C1 segment of cervical spinal cord (tissue), 14 donors: ENCODE measurements around the gene FNDC3B.
"Not testable (repeated sequence)": the region's sequence is repeated elsewhere in the genome, so short reads cannot be mapped to it uniquely, and the experiment has no call there.

Source experiments
- DNase-seq, 14 donors: peaks; one replicate each; lab custom pipeline; 2025; lab: John Stamatoyannopoulos, UW

The FNDC3B gene

DNA sequence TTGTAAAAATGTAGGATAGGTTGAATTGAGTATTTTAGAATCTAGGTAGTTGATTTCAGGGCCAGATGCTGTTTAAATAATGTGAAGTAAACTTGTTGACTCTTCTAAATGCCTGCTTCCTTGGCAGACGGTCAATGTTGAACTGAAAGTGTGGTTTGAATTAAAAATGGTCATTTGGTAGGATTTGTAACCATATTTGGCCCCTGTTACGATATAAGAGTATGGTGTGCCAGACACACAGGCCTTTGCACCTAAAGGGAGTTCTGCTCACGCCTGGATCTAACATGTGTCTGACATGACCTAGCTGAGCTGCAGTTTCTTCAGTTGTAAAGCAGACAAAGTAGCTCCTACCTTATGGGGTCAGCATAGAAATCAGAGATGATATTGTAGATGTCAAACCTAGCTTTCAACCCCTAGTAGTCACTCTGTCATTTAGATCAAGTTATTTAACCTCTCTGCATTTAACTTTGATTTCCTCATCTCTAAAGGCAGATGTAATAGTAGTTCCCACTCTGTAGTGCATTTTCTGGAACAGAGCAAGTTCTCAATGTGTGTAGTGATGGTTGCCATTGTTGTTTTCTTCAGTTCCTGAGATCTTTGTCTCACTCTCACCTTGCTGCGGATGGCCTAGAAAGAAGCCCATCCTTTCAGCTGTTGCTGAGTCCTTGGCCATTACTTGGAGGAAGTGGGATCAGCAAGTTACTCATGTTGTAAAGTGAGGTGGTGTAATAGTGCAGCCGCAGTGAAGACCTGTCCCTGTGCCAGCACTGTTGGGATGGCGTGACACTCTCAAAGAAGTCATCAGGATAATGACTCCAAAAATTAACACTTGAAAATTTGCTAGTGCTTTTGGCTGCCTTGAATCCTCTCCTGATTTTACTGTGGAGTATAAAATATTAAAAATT lies 318.7 kb downstream of the FNDC3B start:
- no peak for DNase-seq

GRCh38 chr3:172359231-172359630 lies 319.9 kb downstream of the FNDC3B start:
- DNase-seq, result no peak

- DNase-seq, result no peak
Observed at GRCh38 chr3:172359996-172360395, 320.6 kb downstream of the FNDC3B start.

GRCh38 chr3:172362583-172362982 lies 323.2 kb downstream of the FNDC3B start:
- DNase-seq, result no peak

- no peak for DNase-seq
Observed at GRCh38 chr3:172364374-172365027, 325.1 kb downstream of the FNDC3B start.

DNA sequence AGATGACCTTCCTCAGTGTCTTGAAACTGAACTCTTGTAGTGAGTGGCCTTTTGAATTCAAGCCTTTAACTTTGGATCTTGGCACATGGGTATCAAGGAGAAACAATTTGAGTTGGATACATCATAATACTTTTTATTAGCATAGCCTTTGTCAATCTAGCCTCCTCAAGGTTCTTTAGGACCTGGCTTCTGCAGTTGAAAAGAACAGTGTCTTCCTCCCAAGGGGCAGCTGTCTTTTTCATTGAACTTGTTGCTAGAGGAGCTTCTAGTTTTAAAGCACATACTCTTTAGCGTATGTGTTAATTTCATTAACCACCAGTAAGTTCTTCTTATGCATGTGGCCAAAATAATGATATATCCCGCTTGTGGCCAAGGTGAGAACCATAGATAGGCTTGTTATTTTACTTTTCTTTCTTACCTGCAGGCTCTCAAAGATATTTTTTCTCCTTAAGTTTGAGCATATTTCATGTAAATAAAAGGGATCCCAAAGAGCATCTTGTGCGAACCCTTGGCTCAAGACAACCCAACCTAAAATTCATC lies 325.7 kb downstream of the FNDC3B start:
- no peak for DNase-seq

- peak in 1 of 14 donors; percentile 69 for DNase-seq
Observed at GRCh38 chr3:172367205-172368105, 328.1 kb downstream of the FNDC3B start.

DNA sequence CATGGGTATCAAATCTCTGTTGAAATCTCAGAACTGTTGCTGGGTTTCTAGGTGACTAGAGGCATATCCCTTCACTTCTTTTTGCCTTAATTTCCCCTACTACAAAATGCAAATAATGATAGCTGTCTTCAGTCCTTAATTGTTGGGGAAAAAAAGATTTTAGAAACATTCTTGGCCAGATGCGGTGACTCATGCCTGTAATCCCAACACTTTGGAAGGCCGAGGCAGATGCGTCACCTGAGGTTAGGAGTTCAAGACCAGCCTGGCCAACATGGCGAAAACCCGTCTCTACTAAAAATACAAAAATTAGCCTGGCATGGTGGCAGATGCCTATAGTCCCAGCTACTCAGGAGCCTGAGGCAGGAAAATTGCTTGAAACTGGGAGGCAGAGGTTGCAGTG lies 329.2 kb downstream of the FNDC3B start:
- DNase-seq, result not testable (repeated sequence)

GRCh38 chr3:172369590-172370259 lies 330.3 kb downstream of the FNDC3B start:
- peak in 3 of 14 donors; percentile 17 to 99 (median 37) for DNase-seq

DNA sequence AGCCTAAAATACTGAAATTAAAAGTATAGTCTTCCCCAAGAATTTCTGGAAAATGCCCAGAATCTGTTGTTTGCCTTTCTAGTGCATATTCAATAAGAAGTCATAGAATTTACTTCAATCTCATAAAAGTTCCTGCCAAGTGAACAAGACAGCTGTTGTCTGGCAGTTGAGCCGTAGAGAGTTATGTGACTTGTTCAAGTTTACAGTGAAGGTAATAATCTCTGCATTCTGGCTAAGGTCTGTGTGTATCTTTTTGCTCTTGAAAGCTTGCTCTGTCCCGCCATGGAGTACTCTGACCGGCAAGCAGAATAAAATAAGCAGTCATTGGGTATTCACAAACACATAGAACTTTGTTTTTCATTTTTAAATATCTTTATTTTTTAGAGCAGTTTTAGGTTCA lies 331.0 kb downstream of the FNDC3B start:
- peak in 1 of 14 donors; percentile 32 for DNase-seq

DNA sequence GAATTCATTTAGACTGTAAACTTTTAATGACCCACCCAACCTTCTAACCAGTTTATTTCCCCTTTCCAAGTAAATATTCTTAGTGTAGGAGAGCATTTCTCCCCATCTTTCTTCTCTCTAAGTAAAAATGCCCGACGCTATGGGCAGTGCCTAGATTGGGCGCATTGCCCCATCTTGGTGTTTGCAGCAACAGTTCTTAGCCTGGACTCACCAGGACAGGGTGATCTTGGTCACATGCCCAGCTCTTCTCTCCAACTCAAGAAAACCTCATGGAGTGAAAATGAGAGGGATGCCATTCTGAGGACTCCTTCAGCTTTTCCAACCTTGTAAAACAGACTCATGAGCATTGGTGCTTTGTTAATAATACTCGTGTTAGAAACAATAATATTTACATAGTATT lies 332.2 kb downstream of the FNDC3B start:
- no peak for DNase-seq

DNA sequence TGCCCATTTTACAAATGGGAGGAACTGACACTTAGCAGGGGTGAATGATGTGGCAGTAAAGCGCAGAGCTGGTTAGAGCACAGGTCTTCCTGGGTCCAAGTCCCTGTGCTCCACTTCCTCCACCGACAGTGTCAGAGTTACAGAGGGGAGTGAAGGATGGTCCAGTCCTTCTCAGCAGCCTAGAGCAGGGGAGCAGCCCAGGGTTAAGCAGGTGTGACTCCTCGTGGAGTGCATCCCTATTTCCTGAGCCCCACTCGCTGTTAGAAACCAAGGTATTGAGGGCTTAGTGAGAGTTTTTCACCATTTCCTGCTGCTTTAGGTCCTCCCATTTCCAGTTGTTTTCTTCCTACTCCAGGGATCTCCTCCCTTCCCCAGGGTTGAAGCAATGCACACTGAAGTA lies 333.5 kb downstream of the FNDC3B start:
- no peak for DNase-seq

DNA sequence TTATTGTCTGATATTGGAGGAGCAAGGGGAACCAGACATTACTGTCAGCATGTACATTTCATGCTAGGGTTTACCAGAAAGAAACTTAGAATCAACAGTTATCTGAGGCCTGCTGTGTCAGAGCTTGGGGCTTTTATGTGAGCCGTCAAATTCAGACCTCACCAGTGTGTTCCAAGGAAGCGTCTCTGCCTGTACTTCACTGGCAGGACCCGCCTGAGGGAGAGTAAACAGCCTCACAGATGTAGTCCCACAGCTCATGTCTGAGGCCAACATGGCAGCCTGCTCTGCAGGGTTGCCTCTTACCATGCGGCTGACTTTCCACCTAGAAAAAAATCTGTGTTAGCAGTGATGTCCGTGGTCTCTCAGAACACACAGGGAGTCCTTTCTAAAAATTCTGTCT lies 334.5 kb downstream of the FNDC3B start:
- DNase-seq, result no peak

DNA sequence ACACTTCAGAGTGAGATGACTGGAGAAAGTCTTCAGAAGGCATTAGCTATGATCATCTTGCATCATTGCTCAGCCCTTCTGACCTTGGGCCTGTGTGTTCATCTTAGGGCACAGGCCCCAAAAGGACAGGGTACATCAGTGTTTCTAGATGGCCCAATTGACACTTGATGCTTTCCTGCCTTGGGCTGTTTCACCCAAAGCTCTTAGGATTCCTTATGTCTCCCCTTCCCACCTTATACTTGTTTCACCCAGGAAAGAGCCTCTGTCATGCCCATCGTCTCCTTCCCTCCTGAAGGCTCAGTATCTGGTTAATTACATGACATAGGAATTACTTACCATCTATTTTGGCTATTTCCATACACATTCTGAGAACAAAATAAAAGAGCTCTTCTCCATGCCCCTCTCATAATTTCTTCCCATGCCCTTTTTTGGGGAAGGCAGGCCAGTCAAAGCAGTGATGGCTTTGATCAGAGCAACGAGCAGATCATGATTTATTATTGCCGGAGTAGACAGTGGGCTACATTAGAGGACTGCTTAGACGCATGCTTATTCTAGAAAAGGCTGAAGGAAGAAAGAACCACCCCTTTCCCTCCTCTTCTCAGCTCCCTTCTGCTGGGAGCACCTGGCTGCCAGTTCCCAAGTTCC lies 335.9 kb downstream of the FNDC3B start:
- no peak for DNase-seq

DNA sequence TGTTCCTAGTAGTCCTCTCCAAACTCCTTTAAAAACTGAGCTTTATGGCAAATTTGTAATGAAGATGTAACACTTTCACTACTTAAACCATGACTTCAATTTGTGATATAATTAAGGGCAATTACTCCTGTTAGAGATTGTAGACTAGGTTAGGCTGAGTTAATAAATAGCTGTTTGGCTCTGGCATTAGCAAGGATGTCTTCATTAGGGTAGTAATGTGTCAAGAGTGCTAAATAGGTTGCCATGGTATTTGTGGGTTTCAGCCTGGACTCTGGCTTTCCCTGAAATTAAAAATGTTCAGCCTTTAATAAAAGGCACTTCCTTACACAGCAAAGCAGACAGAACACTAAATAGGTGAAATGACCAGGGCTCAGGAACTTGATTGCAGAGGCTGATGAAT lies 337.0 kb downstream of the FNDC3B start:
- no peak for DNase-seq

DNA sequence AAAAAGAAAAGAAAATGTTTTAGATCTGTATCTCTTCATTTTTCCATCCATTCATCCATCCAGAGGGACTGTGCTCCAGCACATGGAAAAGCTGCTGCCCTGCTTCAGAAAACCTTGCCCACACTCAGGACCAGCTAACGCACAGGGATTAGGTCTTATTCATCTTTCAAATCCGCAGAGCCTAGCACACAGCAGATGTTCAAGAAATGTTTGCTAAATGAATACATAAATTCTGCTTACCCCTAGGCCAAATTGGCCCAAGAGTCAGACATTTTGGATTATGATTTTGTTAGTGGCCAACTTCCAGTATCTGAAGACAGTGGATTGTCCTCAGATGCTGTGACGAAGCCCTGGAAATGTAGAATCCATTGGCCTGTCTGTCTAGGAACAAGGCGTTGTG lies 337.5 kb downstream of the FNDC3B start:
- DNase-seq, result no peak

- no peak for DNase-seq
Observed at GRCh38 chr3:172378439-172378838, 339.1 kb downstream of the FNDC3B start.

DNA sequence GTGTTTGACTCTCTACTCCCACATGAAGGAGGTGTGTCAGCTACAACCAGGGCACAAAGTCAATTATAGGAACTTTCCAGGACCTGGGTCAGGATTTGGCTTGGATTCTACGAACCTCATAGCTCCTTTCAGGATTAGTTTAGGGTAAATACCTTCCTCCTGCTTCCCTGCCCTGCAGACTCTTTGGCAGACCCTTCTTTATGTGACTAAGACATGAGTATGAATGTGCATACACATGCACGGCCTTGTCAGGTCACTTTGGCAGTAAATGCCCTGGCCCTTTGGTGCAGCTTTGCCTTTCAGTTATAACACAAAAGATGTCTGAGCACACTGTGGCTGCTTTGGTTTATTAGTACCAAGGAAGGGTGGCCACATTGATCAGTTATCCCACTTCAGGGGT lies 340.0 kb downstream of the FNDC3B start:
- DNase-seq, result no peak

GRCh38 chr3:172380632-172381031 lies 341.3 kb downstream of the FNDC3B start:
- DNase-seq, result no peak

- no peak for DNase-seq
Observed at GRCh38 chr3:172383306-172383796, 344.0 kb downstream of the FNDC3B start.
